ENCODE data around the gene GP2.

DNA sequence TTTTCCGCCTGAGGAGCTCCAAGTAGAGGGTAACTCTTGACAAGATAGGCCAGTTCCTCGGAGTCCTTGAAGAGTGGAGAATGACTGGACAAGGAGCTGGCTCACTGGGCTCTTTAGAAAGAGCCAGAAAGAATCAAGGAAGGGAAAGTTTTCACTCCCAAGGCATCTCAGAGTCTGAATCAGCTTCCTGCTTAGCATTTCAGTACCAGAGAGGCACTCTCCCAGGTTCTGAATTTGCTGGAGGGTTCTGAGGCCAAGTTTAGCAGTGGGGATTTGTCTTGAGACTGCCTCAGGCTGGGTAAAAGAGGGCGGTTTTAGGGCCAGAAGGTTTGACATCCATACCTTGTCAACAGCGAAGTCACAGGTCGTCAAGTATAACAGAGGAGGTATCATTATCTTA is 25.5 kb downstream of the GP2 start:
- TF ChIP-seq POLR2A (IDR thresholded peaks at IDR 0.05), result no peak
- TF ChIP-seq CTCF (IDR thresholded peaks at IDR 0.05 in 8 of 11, conservative IDR thresholded peaks at IDR 0.05 in 3 of 11), result no peak
